Measurements from ENCODE around the gene STKLD1.
A peak's percentile ranks its signal among the peaks of the same experiment; 100 is the strongest.
"Not testable (repeated sequence)": the region's sequence is repeated elsewhere in the genome, so short reads cannot be mapped to it uniquely, and the experiment has no call there.

The STKLD1 gene

DNA sequence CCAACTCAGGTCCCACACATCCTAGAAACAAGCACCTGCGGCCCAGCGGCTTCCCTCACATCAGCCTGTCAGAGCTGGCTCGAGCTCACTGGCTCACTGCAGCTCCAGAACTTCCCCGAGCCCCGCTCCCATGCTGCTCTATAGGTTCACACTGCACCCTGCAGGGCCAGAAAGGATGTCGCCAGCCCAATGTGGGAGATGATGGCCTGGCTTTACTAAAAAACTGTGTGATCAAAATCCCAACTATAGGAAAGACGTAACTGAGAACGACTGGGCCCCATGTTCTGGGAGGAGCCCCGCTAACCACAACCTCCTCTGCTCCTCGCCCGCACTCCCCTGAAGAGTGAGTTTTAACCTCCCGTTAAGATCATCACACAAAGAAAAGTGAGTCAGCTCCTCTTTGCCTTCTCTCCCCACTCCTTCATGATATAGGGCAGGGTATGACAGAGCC lies 4.9 kb upstream of the STKLD1 start:
- ChIA-PET CTCF (no interaction called here), POLR2A (ENCODE audit: low non-redundant PET) (no interaction called here)
- DNase-seq (ENCODE audit: low spot score), result no peak
- no peak for TF ChIP-seq CTCF (conservative IDR thresholded peaks at IDR 0.05; ENCODE audit: low read depth)
- peak overlapping the region; percentile 26 for H3K27ac ChIP-seq

DNA sequence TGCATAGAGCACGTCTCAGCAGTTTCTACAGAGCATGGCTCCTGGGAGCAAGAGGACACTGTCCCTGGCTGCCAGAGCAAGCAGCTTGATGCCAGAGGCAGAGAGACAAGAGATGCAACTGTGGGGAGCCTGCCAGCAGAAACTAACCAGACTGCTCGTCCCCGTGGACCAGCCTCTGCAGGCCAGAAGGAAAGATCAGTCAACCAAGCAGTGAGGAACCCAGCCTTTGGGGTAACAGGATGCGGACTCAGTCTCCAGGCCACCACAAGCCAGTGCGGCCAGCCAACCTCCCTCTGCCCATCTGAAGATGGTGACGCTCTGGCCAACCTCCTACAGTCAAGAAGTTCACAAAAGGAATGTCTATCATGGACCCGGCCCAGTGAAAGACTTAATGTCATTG lies 4.0 kb upstream of the STKLD1 start:
- ChIA-PET CTCF (interaction anchor here (0.5 to 0.8 kb wide), 3 partner anchors 37 to 370 kb away, joined by 3 to 4 read pairs (median 3); no protein-coding TSS in a partner anchor), POLR2A (ENCODE audit: low non-redundant PET) (interaction anchor here (0.9 kb wide), 1 partner anchor 18 kb away, joined by 4 read pairs; no protein-coding TSS in a partner anchor)
- TF ChIP-seq CTCF (conservative IDR thresholded peaks at IDR 0.05; ENCODE audit: low read depth), result no peak
- DNase-seq (ENCODE audit: low spot score), result no peak
- H3K27ac ChIP-seq, result peak overlapping the region; percentile 26; the same call in 1 of the 2 replicates

GRCh38 chr9:133374612-133375115 lies 1.5 kb upstream of the STKLD1 start:
- TF ChIP-seq CTCF (conservative IDR thresholded peaks at IDR 0.05; ENCODE audit: low read depth), result no peak
- peak overlapping the region; percentile 92 for H3K27ac ChIP-seq
- ChIA-PET POLR2A (ENCODE audit: low non-redundant PET) (no interaction called here), CTCF (interaction anchor here (0.6 to 0.9 kb wide), 3 partner anchors 14 to 112 kb away, joined by 3 to 4 read pairs (median 3); no protein-coding TSS in a partner anchor)
- DNase-seq (ENCODE audit: low spot score), result no peak

DNA sequence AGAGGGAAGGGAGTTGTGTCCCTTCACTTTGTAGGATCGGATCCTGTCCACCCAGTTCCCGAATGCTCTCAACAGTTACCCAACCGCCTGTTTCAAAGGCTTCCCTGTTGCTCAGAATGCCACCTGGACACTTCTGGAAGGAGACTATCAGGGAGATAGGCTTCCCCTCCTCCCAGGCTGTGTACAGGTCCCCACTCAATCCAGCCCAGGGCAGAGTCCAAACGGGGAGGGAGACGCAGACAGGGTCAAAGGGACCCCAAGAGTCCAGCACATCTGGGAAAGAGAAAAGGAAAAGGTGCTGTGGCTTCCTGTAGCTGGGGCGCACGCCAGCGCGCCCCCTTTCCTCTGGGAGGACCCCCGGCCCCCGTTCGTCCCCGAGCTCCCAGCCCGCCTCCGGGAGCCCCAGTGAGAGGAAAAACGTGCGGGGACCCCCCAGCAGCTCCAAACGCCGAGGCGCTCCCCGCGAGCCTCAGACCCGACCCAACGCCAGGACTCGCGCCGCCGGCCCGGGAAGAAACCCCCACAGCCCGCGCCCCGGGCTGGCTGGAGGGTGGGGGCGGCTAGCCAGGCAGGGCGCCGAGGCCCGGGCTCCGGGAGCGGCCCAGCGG lies 946 bp upstream of the STKLD1 start:
- POLR2A ChIA-PET (ENCODE audit: low non-redundant PET), result interaction anchor here (0.6 kb wide), 1 partner anchor 68 kb away, joined by 3 read pairs; no protein-coding TSS in a partner anchor
- H3K27ac ChIP-seq, result peak overlapping the region; percentile 92
- TF ChIP-seq CTCF (conservative IDR thresholded peaks at IDR 0.05; ENCODE audit: low read depth), result peak; percentile 79
- CTCF ChIA-PET, result interaction anchor here (0.6 to 0.9 kb wide), 2 partner anchors 44 to 111 kb away, joined by 3 to 4 read pairs; no protein-coding TSS in a partner anchor
- peak; percentile 72 for DNase-seq (ENCODE audit: low spot score)

DNA sequence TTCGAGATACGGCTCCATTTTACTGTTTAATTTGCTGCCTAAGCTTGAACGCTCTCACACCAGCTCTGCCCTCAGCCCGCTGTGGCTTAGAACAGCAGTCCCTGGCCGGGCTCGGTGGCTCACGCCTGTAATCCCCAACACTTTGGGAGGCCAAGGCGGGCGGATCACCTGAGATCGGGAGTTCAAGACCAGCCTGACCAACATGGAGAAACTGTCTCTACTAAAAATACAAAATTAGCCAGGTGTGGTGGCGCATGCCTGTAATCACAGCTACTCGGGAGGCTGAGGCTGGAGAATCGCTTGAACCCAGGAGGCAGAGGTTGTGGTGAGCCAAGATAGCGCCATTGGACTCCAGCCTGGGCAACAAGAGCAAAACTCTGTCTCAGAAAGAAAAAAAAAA lies 1.1 kb downstream of the STKLD1 start:
- peak overlapping the region; percentile 40 for H3K27ac ChIP-seq
- DNase-seq (ENCODE audit: low spot score), result not testable (repeated sequence)
- ChIA-PET CTCF (interaction anchor here (0.7 to 1.4 kb wide), 3 partner anchors 17 to 1039 kb away, joined by 3 to 7 read pairs (median 3); no protein-coding TSS in a partner anchor), POLR2A (ENCODE audit: low non-redundant PET) (interaction anchor here (0.6 to 1.1 kb wide), 2 partner anchors 40 to 217 kb away, joined by 3 read pairs; no protein-coding TSS in a partner anchor)

DNA sequence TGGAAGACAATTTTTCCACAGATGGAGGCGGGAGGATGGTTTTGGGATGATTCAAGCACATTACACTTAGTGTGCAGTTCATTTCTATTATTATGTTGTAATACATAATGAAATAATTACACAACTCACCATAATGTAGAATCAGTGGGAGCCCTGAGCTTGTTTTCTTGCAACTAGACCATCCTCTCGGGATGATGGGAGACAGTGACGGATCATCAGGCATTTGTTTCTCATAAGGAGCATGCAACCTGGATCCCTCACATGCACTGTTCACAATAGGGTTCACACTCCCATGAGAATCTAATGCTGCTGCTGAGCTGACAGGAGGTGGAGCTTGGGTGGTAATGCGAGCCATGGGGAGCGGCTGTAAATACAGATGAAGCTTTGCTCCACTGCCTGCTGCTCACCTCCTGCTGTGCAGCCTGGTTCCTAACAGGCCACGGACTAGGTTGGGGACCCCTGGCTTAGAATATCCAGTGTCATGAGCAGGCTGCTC lies 1.6 kb downstream of the STKLD1 start:
- H3K27ac ChIP-seq, result peak overlapping the region; percentile 40
- ChIA-PET POLR2A (ENCODE audit: low non-redundant PET) (interaction anchor here (0.6 to 1.1 kb wide), 2 partner anchors 39 to 217 kb away, joined by 3 read pairs; no protein-coding TSS in a partner anchor), CTCF (interaction anchor here (0.7 to 1.4 kb wide), 4 partner anchors 16 to 1460 kb away, joined by 3 to 5 read pairs (median 3); no protein-coding TSS in a partner anchor)
- no peak for DNase-seq (ENCODE audit: low spot score)
- no peak for TF ChIP-seq CTCF (conservative IDR thresholded peaks at IDR 0.05; ENCODE audit: low read depth)
